ENCODE measurements around the gene RPTOR. TPM values are rescaled to one million over a fixed set of nuclear protein-coding genes. Genes with fewer than 3 reads are reported as not detected.

Gene RPTOR
- total RNA-seq, 1 donor from 2014 or later, result 65.9 TPM

DNA sequence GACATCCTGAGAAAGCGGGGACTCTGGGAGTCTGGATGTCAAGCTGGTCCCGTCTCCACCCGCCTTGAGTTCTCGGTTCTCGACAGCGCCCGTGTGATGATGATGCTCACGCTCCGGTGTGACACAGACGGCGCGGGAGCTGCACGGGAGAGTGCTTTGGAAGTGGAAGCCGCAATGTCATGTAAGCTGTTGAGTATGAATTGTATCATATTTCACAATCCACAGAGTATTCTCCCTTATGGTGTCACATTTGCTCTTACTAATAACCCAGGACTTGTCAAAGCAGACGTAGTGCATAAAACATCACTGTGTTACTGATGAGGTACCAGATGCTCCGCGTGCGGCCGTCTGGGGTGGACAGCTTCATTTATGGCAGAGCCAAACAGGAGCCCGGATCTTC, 229.5 kb downstream of the RPTOR start:
- peaks cover 33% of the 10 kb centered on the region for H3K4me1 Mint-ChIP-seq
- no peaks in the 10 kb centered on the region for H3K27me3 Mint-ChIP-seq
- intact Hi-C loops (cut with micrococcal nuclease), result loop anchor here (1.0 to 5.0 kb wide), 2 partner anchors 15 to 58 kb away; no protein-coding TSS in a partner anchor
- peak overlapping the region; percentile 73 for H3K27ac Mint-ChIP-seq
- H3K36me3 Mint-ChIP-seq (ENCODE audit: low read depth), result peaks cover 35% of the 10 kb centered on the region
- POLR2A ChIA-PET, result interaction anchor here (1.0 to 2.7 kb wide), 4 partner anchors 9 to 53 kb away, joined by 6 to 11 read pairs (median 8); no protein-coding TSS in a partner anchor
- TF ChIP-seq, protein P1, sequence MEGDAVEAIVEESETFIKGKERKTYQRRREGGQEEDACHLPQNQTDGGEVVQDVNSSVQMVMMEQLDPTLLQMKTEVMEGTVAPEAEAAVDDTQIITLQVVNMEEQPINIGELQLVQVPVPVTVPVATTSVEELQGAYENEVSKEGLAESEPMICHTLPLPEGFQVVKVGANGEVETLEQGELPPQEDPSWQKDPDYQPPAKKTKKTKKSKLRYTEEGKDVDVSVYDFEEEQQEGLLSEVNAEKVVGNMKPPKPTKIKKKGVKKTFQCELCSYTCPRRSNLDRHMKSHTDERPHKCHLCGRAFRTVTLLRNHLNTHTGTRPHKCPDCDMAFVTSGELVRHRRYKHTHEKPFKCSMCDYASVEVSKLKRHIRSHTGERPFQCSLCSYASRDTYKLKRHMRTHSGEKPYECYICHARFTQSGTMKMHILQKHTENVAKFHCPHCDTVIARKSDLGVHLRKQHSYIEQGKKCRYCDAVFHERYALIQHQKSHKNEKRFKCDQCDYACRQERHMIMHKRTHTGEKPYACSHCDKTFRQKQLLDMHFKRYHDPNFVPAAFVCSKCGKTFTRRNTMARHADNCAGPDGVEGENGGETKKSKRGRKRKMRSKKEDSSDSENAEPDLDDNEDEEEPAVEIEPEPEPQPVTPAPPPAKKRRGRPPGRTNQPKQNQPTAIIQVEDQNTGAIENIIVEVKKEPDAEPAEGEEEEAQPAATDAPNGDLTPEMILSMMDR (IDR thresholded peaks at IDR 0.05), result no peak
- H3K4me3 Mint-ChIP-seq, result peak overlapping the region; percentile 66
- CTCF ChIA-PET, result interaction anchor here (1.0 to 2.0 kb wide), 4 partner anchors 10 to 347 kb away, joined by 3 to 6 read pairs (median 4); no protein-coding TSS in a partner anchor
- H3K9me3 Mint-ChIP-seq, result no peaks in the 10 kb centered on the region
- no peak for ATAC-seq (ENCODE audit: low read depth)
- DNase-seq, result no peak

DNA sequence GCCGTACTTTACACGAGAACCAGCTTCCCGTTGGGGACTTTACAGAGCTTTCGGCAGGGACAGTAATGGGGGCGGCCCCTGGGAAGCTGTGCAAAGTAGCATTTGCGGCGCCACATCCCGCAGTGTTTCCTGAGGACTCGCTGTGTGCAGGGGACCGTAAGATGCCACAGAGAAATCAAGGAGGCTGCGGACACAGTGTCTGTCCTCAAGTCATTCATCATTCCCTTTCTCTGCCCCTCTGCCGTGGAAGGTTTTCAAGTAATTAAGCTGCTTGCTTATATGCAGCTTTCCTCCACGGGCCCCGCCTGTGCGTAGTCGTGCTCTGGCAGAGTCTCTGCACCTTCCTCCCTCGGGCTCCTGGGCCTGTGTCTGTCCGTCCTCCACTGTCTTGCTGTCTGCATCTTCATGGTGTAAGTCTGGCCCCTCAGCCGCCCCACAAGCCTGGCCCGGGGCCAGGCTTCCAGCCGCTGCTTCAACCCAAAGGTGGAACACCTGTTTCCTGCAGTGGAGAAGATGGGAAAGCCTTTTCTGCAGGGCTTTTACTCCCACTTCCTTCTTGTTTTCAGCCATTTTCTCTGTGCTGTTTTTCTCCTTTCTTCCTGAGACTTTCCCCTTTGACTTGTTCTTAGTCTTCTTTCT, 230.1 kb downstream of the RPTOR start:
- no peaks in the 10 kb centered on the region for H3K27me3 Mint-ChIP-seq
- intact Hi-C loops (cut with micrococcal nuclease), result loop anchor here (1.0 to 5.0 kb wide), 2 partner anchors 15 to 58 kb away; no protein-coding TSS in a partner anchor
- ChIA-PET POLR2A (interaction anchor here (1.0 to 2.7 kb wide), 4 partner anchors 9 to 52 kb away, joined by 6 to 11 read pairs (median 8); no protein-coding TSS in a partner anchor), CTCF (interaction anchor here (1.0 to 2.0 kb wide), 4 partner anchors 9 to 347 kb away, joined by 3 to 6 read pairs (median 4); no protein-coding TSS in a partner anchor)
- H3K9me3 Mint-ChIP-seq, result no peaks in the 10 kb centered on the region
- H3K4me1 Mint-ChIP-seq, result peaks cover 33% of the 10 kb centered on the region
- peak overlapping the region; percentile 73 for H3K27ac Mint-ChIP-seq
- TF ChIP-seq, protein P1 (IDR thresholded peaks at IDR 0.05), result no peak
- no peak for DNase-seq
- peak overlapping the region; percentile 66 for H3K4me3 Mint-ChIP-seq
- H3K36me3 Mint-ChIP-seq (ENCODE audit: low read depth), result peaks cover 39% of the 10 kb centered on the region
- ATAC-seq (ENCODE audit: low read depth), result peak; percentile 69

DNA sequence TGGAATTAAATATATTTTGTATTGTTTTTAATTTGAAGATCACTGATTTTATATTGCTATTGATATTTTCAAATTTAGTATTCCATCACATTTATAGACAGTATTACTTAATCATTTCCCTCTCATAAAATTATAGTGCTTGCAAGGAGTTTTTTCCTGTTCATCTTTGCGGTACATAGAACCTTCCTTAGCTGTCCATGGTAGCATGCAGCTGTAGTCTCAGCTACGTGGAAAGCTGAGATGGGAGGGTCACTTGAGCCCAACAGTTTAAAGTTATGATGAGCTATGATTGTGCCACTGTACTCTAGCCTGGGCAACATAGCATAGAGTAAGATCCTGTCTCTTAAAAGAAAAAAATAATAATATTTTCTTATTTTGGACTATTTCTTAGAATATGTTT, 231.2 kb downstream of the RPTOR start:
- DNase-seq (no peak), ATAC-seq (ENCODE audit: low read depth) (no peak)
- Mint-ChIP-seq H3K4me1 (peaks cover 43% of the 10 kb centered on the region), H3K27me3 (no peaks in the 10 kb centered on the region), H3K4me3 (no peak overlapping the region), H3K9me3 (no peaks in the 10 kb centered on the region), H3K36me3 (ENCODE audit: low read depth) (peaks cover 32% of the 10 kb centered on the region), H3K27ac (no peak overlapping the region)
- ChIA-PET POLR2A (no interaction called here), CTCF (interaction anchor here (0.6 kb wide), 1 partner anchor 8 kb away, joined by 3 read pairs; no protein-coding TSS in a partner anchor)
- intact Hi-C loops (cut with micrococcal nuclease), result no loop called here
- TF ChIP-seq, protein P1 (IDR thresholded peaks at IDR 0.05), result no peak

DNA sequence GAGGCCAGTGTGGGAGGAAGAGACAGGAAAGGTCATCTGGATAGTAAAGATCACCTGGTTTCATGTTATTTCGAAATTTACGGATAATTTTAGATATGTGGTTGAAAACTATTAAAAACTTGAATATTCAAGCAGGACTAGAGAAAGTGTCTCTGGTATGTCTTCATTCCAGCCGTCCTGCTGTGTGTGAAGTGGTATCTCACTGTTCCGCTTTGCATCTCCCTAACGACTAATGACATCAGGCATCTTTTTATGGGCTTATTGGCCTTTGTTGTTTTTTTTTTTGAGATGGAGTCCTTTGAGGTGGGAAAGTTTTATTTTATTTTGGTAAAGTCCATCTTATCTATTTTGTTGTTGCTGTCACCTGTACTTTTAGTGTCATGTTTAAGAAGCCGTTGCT, 232.6 kb downstream of the RPTOR start:
- CTCF ChIA-PET, result no interaction called here

DNA sequence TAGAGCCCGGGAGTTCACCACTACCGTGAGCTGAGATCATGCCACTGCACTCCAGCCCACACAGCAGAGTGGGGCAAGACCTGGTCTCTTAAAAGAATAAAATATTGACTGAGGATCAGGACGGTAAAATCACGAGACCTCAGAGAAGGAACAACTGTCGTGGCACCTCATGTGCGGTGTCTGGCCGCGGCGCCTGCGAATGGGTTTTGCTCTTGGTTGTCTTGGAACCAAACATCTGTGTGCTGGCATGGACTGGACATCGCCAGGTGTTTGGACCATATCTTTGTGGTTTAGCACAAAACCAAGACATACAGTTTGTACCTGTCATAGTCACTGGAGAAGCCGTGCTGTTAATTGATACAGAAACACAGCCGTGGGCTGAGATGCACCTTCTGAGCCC, 234.1 kb downstream of the RPTOR start:
- no peak overlapping the region for H3K4me3 Mint-ChIP-seq
- DNase-seq (no peak), ATAC-seq (ENCODE audit: low read depth) (no peak)
- H3K36me3 Mint-ChIP-seq (ENCODE audit: low read depth), result peaks cover 27% of the 10 kb centered on the region
- H3K27me3 Mint-ChIP-seq, result no peaks in the 10 kb centered on the region
- no peak overlapping the region for H3K27ac Mint-ChIP-seq
- TF ChIP-seq, protein P1 (IDR thresholded peaks at IDR 0.05), result no peak
- ChIA-PET CTCF (no interaction called here), POLR2A (no interaction called here)
- intact Hi-C loops (cut with micrococcal nuclease), result no loop called here
- peaks cover 48% of the 10 kb centered on the region for H3K4me1 Mint-ChIP-seq
- H3K9me3 Mint-ChIP-seq, result no peaks in the 10 kb centered on the region

More for the DNA sequence above, 232.6 kb downstream of the RPTOR start:
- Mint-ChIP-seq H3K27me3 (no peaks in the 10 kb centered on the region), H3K4me1 (peaks cover 52% of the 10 kb centered on the region), H3K27ac (no peak overlapping the region), H3K9me3 (no peaks in the 10 kb centered on the region), H3K4me3 (no peak overlapping the region), H3K36me3 (ENCODE audit: low read depth) (peaks cover 27% of the 10 kb centered on the region)
- POLR2A ChIA-PET, result no interaction called here
- intact Hi-C loops (cut with micrococcal nuclease), result no loop called here
- TF ChIP-seq, protein P1 (IDR thresholded peaks at IDR 0.05), result no peak
- ATAC-seq (ENCODE audit: low read depth) (no peak), DNase-seq (no peak)
